GM23248 (cell line): ENCODE results near the gene RAC2. TPM values are rescaled to one million over a fixed set of nuclear protein-coding genes. Genes with fewer than 3 reads are reported as not detected.
"Not testable (repeated sequence)": the region's sequence is repeated elsewhere in the genome, so short reads cannot be mapped to it uniquely, and the experiment has no call there.

Source experiments
- DNase-seq: peaks from one replicate; pipeline ENCODE4 v3.0.0-alpha.2; 2015
- H2AFZ ChIP-seq: fragments of 200-600 bp; sonication (generic); 2 replicates; pipeline ENCODE4 v1.6.1; 2016; ENCODE audit warnings: antibody characterized with exemption
- H3F3A ChIP-seq: fragments of 200-600 bp; sonication (generic); 2 replicates; pipeline ENCODE4 v1.6.1; 2016; ENCODE audit warnings: mild to moderate bottlenecking, antibody characterized with exemption, mixed run types; ENCODE audit not compliant: insufficient read depth
- H3K27ac ChIP-seq: fragments of 200-600 bp; sonication (generic); 2 replicates; pipeline ENCODE4 v1.5.1; 2016; ENCODE audit warnings: mild to moderate bottlenecking
- H3K27me3 ChIP-seq: fragments of 200-600 bp; sonication (generic); replicated peaks from 2 replicates; pipeline ENCODE4 v1.6.1; 2016; ENCODE audit warnings: mild to moderate bottlenecking; ENCODE audit not compliant: insufficient read depth
- H3K36me3 ChIP-seq: fragments of 200-600 bp; sonication (generic); 2 replicates; pipeline ENCODE4 v1.6.1; 2016; ENCODE audit warnings: low read depth, mild to moderate bottlenecking
- H3K4me1 ChIP-seq: fragments of 200-600 bp; sonication (generic); 2 replicates; pipeline ENCODE4 v1.6.1; 2016; ENCODE audit warnings: mild to moderate bottlenecking; ENCODE audit not compliant: insufficient read depth
- H3K4me2 ChIP-seq: fragments of 200-600 bp; sonication (generic); one replicate; pipeline ENCODE4 v1.6.1; 2016; ENCODE audit warnings: mild to moderate bottlenecking; ENCODE audit not compliant: unreplicated experiment
- H3K4me3 ChIP-seq: fragments of 200-600 bp; sonication (generic); 2 replicates; pipeline ENCODE4 v1.5.1; 2016; ENCODE audit warnings: mild to moderate bottlenecking
- H3K79me2 ChIP-seq: fragments of 200-600 bp; sonication (generic); 2 replicates; pipeline ENCODE4 v1.6.1; 2016; ENCODE audit warnings: mild to moderate bottlenecking; ENCODE audit not compliant: insufficient read depth
- H3K9ac ChIP-seq: fragments of 200-600 bp; sonication (generic); 2 replicates; pipeline ENCODE4 v1.6.1; 2016; ENCODE audit warnings: mild to moderate bottlenecking
- H3K9me2 ChIP-seq: fragments of 200-600 bp; sonication (generic); 2 replicates; pipeline ENCODE4 v1.6.1; 2016; ENCODE audit warnings: mixed run types, mild to moderate bottlenecking, moderate library complexity; ENCODE audit not compliant: insufficient read depth
- H3K9me3 ChIP-seq: fragments of 200-600 bp; sonication (generic); one replicate; pipeline ENCODE4 v1.6.1; 2017; ENCODE audit warnings: low read depth
- H4K20me1 ChIP-seq: fragments of 200-600 bp; sonication (generic); 2 replicates; pipeline ENCODE4 v1.6.0; 2016; ENCODE audit not compliant: insufficient read depth
- EZH2 ChIP-seq: fragments of 200-600 bp; sonication (generic); IDR thresholded peaks from 2 replicates; pipeline ENCODE4 v1.6.1; 2018; ENCODE audit warnings: antibody characterized with exemption, mild to moderate bottlenecking; ENCODE audit not compliant: insufficient read depth, poor library complexity, severe bottlenecking
- EZH2phosphoT487 ChIP-seq: fragments of 200-600 bp; sonication (generic); IDR thresholded peaks from 2 replicates; pipeline ENCODE4 v1.6.1; 2018; ENCODE audit warnings: antibody characterized with exemption, moderate library complexity, mild to moderate bottlenecking, low read depth; ENCODE audit not compliant: insufficient read depth
- WGBS, 2 experiments: methylation state at CpG; one replicate each; pipeline ENCODE4 v1.1.6; 2015 to 2017; ENCODE audit warnings: low lambda C conversion rate in 2 of 2, low coverage in 1 of 2; ENCODE audit errors: missing lambda C conversion rate in 2 of 2; 5-methylcytosine and 5-hydroxymethylcytosine counted together
- in situ Hi-C: fragments of 300-500 bp; cut with MboI; formaldehyde crosslinking; loops from 2 replicates; pipeline ENCODE4 v1.15.0; 2020
- polyA plus RNA-seq: library from polyadenylated mRNA; unstranded; fragments of >200 nt; fragmentation: Nextera tagmentation; extraction: Ambion mirVana; gene quantifications from 2 replicates; pipeline ENCODE4 v1.2.1, GENCODE V29; 2016
- total RNA-seq: library from RNA; depleted of rRNA; stranded (reverse); fragments of >200 nt; shearing (Covaris generic); gene quantifications from 2 replicates; pipeline ENCODE4 v1.2.3, GENCODE V29; 2014

Gene RAC2
- total and polyA plus RNA-seq, 2 experiments from 2014 or later: 34.9 to 35.1 TPM

- Histone ChIP-seq H3K4me3 (no peak overlapping the region), H3K36me3 (no peaks in the 10 kb centered on the region), H3K27me3 (no peaks in the 10 kb centered on the region), H3F3A (peaks cover 5% of the 10 kb centered on the region), H3K4me2 (no peak overlapping the region), H3K9ac (no peak overlapping the region), H3K9me2 (no peaks in the 10 kb centered on the region), H3K79me2 (no peaks in the 10 kb centered on the region), H3K4me1 (peaks cover 16% of the 10 kb centered on the region), H4K20me1 (no peaks in the 10 kb centered on the region; the same call in 1 of the 2 replicates), H2AFZ (no peak overlapping the region), H3K9me3 (no peaks in the 10 kb centered on the region), H3K27ac (no peak overlapping the region)
- in situ Hi-C loops: no loop called here
- 89 to 91% methylated on average over 5 of the region's 5 CpGs for WGBS, 2 experiments
- DNase-seq: no peak
- TF ChIP-seq EZH2phosphoT487: no peak
These were observed 42.0 kb downstream of the RAC2 start for GRCh38 chr22:37202001-37202555.

GRCh38 chr22:37201443-37201820, 42.6 kb downstream of the RAC2 start:
- 78 to 90% methylated on average over 6 of the region's 6 CpGs for WGBS, 2 experiments
- H3K9ac ChIP-seq, in situ Hi-C loops, H3K9me3 ChIP-seq, H3F3A ChIP-seq, H3K36me3 ChIP-seq, H3K79me2 ChIP-seq, H3K27me3 ChIP-seq, H4K20me1 ChIP-seq, H2AFZ ChIP-seq, DNase-seq, H3K4me2 ChIP-seq, H3K9me2 ChIP-seq, H3K4me3 ChIP-seq, H3K27ac ChIP-seq: not testable (repeated sequence)
- peaks cover 22% of the 10 kb centered on the region for H3K4me1 ChIP-seq

- Histone ChIP-seq H3F3A (peaks cover 9% of the 10 kb centered on the region), H3K79me2 (no peaks in the 10 kb centered on the region), H4K20me1 (no peaks in the 10 kb centered on the region; the same call in 1 of the 2 replicates), H3K4me2 (peak overlapping the region; percentile 63), H3K9ac (peak overlapping the region; percentile 77), H2AFZ (peak overlapping the region; percentile 99), H3K9me3 (no peaks in the 10 kb centered on the region), H3K4me1 (peaks cover 29% of the 10 kb centered on the region), H3K4me3 (peak overlapping the region; percentile 57), H3K27me3 (no peaks in the 10 kb centered on the region), H3K27ac (no peak overlapping the region), H3K36me3 (no peaks in the 10 kb centered on the region), H3K9me2 (no peaks in the 10 kb centered on the region)
- TF ChIP-seq EZH2 (no peak), EZH2phosphoT487 (no peak)
- DNase-seq: no peak
- 8 to 12% methylated on average over 9 to 12 of the region's 12 CpGs for WGBS, 2 experiments
- in situ Hi-C loops: no loop called here
These were observed 44.3 kb downstream of the RAC2 start for GRCh38 chr22:37199760-37200108.

DNA sequence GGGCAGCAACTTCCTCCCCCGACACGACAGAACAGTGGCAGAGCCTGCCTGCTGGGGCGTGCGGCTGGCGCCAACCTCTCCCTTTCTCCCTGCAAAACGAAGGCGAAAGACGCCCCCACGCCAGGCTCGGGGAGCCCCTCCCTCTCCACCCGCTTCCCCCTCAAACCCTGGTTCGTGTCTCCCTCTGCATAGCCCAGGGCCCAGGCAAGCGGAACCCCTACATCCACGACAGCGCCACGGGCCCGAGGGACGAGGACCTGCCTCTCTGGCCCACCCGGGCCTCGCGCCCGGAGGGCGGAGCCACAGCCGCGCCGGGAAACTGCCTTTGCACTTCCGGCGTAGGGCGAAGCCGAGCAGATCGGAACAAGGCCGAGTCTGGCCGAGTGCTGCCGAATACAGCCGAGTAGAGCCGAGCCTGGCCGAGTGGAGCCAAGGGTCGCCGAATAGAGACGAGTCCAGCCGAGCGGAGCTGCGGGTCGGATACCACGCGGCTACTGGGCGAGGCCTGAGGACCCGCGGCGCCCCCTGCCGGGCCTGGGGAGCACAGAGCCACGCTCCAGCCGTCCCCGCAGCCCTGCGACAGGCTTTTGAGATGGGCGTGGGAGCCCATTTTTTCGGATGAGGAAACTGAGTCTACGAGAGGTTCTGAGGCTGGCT, 44.8 kb downstream of the RAC2 start:
- Histone ChIP-seq H3K4me3 (peak overlapping the region; percentile 79), H3K4me2 (peak overlapping the region; percentile 92), H3F3A (peaks cover 9% of the 10 kb centered on the region), H3K9me3 (no peaks in the 10 kb centered on the region), H3K4me1 (peaks cover 29% of the 10 kb centered on the region), H3K27ac (peak overlapping the region; percentile 53), H3K36me3 (no peaks in the 10 kb centered on the region), H4K20me1 (no peaks in the 10 kb centered on the region; the same call in 1 of the 2 replicates), H3K9ac (peak overlapping the region; percentile 77), H3K79me2 (no peaks in the 10 kb centered on the region), H3K9me2 (no peaks in the 10 kb centered on the region), H3K27me3 (no peaks in the 10 kb centered on the region), H2AFZ (peak overlapping the region; percentile 99)
- peak; percentile 98 for DNase-seq
- TF ChIP-seq EZH2 (no peak), EZH2phosphoT487 (no peak)
- in situ Hi-C loops: no loop called here
- 0 to 1% methylated on average over 48 to 58 of the region's 58 CpGs for WGBS, 2 experiments
